A673 (cell line): Measurements from ENCODE around the gene PRM2.

ENCODE experiments used
- CTCF ChIP-seq: fragments of 300-800, 200-600 bp; sonication (generic); conservative IDR thresholded peaks from 2 replicates; pipeline ENCODE4 v1.5.1; 2017; ENCODE audit warnings: low read depth, mild to moderate bottlenecking, antibody characterized with exemption, low read length, moderate library complexity, mixed read lengths
- EZH2 ChIP-seq: fragments of 200-600 bp; sonication (generic); IDR thresholded peaks from 2 replicates; pipeline ENCODE4 v1.6.1; 2017; ENCODE audit warnings: borderline replicate concordance, low read depth, mild to moderate bottlenecking, mixed read lengths, antibody characterized with exemption, low read length; ENCODE audit not compliant: poor library complexity, severe bottlenecking

DNA sequence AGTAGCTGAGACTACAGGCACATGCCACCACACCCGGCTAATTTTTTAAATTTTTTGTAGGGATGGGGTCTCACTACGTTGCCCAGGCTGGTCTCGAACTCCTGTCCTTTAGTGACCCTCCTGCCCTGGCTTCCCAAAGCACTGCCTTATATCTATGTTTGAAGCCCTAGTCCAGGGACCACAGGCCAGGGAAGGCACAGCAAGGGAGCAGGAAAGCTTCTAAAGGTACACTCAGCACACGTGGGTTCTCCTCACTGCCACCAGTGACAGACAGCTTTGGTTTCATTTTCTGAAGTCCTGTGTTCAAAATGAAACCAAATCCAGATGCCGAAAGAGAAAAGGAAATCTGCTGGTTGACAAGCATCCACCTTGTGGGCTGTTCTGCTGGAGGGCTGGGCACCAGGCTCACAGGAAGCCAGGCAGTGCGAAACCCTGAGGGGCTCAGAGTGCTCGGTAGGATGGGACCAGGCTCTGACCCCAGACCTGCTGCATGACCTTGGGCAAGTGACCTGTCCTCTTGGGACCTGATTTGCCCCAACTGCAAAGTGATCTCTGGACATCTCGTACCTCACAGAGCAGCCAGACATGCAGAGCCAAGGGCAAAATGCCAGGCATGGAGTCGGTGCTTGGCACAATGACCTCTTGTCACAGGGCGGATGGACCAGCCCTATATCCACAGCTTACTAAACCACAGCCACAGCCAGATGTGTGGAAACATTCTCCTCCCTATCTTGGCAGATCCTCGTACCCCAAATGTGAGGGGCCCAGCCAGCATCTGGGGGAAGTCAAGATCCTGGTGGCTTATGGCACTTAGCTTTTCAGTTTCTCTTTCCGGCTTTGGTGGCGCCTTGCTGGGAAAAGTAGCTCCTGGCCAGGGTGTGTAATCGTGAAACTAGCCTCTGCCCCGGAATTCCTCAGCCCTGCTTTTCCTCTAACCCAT, 17.5 kb downstream of the PRM2 start:
- TF ChIP-seq CTCF = no peak
- no peak for TF ChIP-seq EZH2
